ENCODE data around the gene ZNF624.

DNA sequence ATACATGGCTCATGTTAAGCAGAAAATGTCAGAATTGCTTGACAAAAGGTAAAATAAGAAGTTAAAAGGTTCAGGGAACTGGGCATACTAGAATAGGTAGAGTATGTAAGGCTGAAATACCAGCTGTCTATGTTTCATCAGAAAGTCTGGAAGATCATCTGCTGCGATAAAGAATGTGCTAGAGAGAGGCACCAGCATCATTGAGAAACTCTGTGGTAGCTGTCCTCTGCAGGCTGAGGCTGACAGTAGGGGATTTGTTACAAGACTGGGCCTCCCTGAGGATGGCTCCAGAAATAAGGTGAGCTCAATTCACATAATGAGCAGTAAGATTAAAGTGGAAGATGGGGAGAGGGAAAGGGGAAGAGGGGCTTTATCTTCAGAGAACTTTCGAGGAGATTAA lies 80.2 kb downstream of the ZNF624 start:
- TF ChIP-seq, protein P1, sequence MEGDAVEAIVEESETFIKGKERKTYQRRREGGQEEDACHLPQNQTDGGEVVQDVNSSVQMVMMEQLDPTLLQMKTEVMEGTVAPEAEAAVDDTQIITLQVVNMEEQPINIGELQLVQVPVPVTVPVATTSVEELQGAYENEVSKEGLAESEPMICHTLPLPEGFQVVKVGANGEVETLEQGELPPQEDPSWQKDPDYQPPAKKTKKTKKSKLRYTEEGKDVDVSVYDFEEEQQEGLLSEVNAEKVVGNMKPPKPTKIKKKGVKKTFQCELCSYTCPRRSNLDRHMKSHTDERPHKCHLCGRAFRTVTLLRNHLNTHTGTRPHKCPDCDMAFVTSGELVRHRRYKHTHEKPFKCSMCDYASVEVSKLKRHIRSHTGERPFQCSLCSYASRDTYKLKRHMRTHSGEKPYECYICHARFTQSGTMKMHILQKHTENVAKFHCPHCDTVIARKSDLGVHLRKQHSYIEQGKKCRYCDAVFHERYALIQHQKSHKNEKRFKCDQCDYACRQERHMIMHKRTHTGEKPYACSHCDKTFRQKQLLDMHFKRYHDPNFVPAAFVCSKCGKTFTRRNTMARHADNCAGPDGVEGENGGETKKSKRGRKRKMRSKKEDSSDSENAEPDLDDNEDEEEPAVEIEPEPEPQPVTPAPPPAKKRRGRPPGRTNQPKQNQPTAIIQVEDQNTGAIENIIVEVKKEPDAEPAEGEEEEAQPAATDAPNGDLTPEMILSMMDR (IDR thresholded peaks at IDR 0.05): no peak
- TF ChIP-seq POLR2AphosphoS5 (IDR thresholded peaks at IDR 0.05) (no peak), EP300 (IDR thresholded peaks at IDR 0.05) (no peak), POLR2A (IDR thresholded peaks at IDR 0.05) (no peak)

Data from upper lobe of left lung (tissue), 4 donors.